Stimulated activated CD4-positive, alpha-beta T cell treated with anti-CD3 and anti-CD28 coated beads, Interleukin-12 subunit alpha, Interleukin-12 subunit beta, amount 100 ng/mL, for 4 hours (primary cell): Measurements from ENCODE around the gene RPS6KA1.
"Not testable (repeated sequence)": the region's sequence is repeated elsewhere in the genome, so short reads cannot be mapped to it uniquely, and the experiment has no call there.

Source experiments
- DNase-seq: peaks from one replicate; pipeline ENCODE4 v3.0.0-alpha.2; 2020

The RPS6KA1 gene

GRCh38 chr1:26603856-26604255 lies 74.3 kb downstream of the RPS6KA1 start:
- no peak for DNase-seq

DNA sequence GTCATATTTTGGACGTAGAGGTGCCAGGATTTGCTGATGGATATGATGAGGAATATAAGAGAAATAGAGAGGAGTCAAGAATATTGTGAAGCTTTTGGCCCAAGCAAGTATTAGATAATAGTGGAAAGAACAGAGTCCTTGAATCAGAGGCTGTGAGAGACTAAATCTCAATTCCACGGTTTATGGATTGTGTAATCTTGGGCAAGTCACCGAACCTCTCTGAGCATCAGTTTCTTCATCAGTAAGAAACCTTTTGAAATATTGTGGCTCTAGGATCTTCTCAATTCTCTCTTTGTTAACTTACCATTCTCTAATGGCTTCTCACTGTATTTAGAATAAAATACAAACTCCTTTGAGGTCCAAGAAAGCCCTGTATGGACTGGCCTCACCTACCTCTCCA lies 77.6 kb downstream of the RPS6KA1 start:
- DNase-seq, result no peak

DNA sequence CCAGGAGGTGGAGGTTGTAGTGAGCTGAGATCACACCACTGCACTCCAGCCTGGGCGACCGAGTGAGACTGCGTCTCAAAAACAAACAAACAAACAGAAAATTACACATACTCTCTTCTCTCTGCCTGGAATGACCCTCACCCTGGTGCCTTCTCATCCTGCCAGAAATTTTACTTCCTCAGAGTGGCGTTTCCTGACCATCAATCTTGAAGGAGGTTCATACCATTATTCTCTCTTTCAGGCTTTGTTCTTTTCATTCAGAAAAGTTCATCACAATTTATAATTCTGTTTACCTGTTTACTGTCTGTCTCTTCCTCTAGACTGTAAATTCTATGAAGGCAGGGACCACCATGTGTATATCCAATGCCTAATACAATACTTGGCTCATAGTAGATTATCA lies 79.3 kb downstream of the RPS6KA1 start:
- DNase-seq, result no peak

- DNase-seq, result no peak
Observed at GRCh38 chr1:26610781-26611180, 81.2 kb downstream of the RPS6KA1 start.

DNA sequence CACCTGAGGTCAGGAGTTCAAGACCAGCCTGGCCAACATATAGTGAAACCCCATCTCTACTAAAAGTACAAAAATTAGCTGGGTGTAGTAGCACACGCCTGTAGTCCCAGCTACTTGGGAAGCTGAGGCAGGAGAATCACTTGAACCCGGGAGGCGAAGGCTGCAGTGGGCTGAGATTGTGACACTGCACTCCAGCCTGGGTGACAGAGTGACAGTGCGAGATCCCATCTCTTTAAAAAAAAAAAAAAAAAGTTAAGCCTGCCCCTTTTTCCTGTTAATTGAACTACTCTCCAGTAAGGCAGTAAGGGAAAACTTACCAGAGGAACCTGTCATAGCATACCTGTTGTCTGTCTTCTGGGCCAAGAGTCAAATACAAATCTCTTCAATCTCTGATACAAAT lies 83.1 kb downstream of the RPS6KA1 start:
- not testable (repeated sequence) for DNase-seq

GRCh38 chr1:26614655-26615411 lies 85.3 kb downstream of the RPS6KA1 start:
- no peak for DNase-seq

GRCh38 chr1:26616881-26617280 lies 87.3 kb downstream of the RPS6KA1 start:
- DNase-seq, result no peak

DNA sequence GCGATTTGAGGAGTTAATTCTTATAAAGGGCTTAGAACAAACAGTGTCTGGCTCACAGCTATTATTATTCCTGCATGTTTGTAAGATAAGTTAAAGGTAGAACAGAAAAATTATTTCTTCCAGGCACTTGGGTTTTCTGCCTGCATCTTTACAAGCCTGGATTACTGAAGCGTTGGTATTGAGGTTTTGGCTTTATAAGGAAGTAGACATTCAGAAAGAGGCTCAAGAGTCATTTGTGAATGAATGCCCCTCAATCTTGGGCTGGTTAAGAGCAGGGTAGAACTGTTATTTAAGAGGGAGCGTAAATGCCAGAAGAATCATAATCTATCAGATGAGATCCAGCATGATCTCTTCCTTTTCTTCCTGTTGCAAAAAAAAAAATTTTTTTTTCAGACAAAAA lies 89.0 kb downstream of the RPS6KA1 start:
- DNase-seq, result no peak
